ENCODE data around the gene IQCM.

Gene IQCM

GRCh38 chr4:149751174-149751573 lies 64.5 kb downstream of the IQCM start:
- Histone ChIP-seq H3K36me3 (ENCODE audit: control insufficient read depth in 4 of 4, insufficient read depth in 4 of 4, low read length in 3 of 4) (no peaks in the 10 kb centered on the region), H3K4me1 (ENCODE audit: control extremely low read depth in 1 of 4, control insufficient read depth in 4 of 4, insufficient read depth in 4 of 4, low read length in 3 of 4) (no peaks in the 10 kb centered on the region), H3K27me3 (replicated peaks in 2 of 5; ENCODE audit: control insufficient read depth in 4 of 5, insufficient read depth in 5 of 5, low read length in 4 of 5) (no peaks in the 10 kb centered on the region), H3K9me3 (ENCODE audit: control extremely low read depth in 1 of 5, control insufficient read depth in 4 of 5, insufficient read depth in 2 of 5, low read depth in 1 of 5, low read length in 4 of 5) (no peaks in the 10 kb centered on the region), H3K27ac (ENCODE audit: insufficient read depth in 1 of 2, low read depth in 1 of 2, low read length in 2 of 2, poor library complexity in 1 of 2, severe bottlenecking in 2 of 2) (no peak overlapping the region), H3K4me3 (ENCODE audit: control insufficient read depth in 1 of 7, extremely low read depth in 1 of 7, insufficient read depth in 4 of 7, low read depth in 2 of 7, low read length in 6 of 7) (no peak overlapping the region)
- ChIA-PET POLR2A (no interaction called here), CTCF (no interaction called here)
- 87% methylated on average over 3 of the region's 4 CpGs for WGBS (ENCODE audit: insufficient coverage)
- DNase-seq: no peak

- no peaks in the 10 kb centered on the region for H3K9me3 ChIP-seq (ENCODE audit: control extremely low read depth in 1 of 5, control insufficient read depth in 4 of 5, insufficient read depth in 2 of 5, low read depth in 1 of 5, low read length in 4 of 5)
- WGBS (ENCODE audit: insufficient coverage): no CpG with 5 or more reads among the region's 1 CpG
- H3K4me1 ChIP-seq (ENCODE audit: control extremely low read depth in 1 of 4, control insufficient read depth in 4 of 4, insufficient read depth in 4 of 4, low read length in 3 of 4): no peaks in the 10 kb centered on the region
- H3K27me3 ChIP-seq (replicated peaks in 2 of 5; ENCODE audit: control insufficient read depth in 4 of 5, insufficient read depth in 5 of 5, low read length in 4 of 5): no peaks in the 10 kb centered on the region
- ChIA-PET CTCF (no interaction called here), POLR2A (no interaction called here)
- H3K27ac ChIP-seq (ENCODE audit: insufficient read depth in 1 of 2, low read depth in 1 of 2, low read length in 2 of 2, poor library complexity in 1 of 2, severe bottlenecking in 2 of 2): no peak overlapping the region
- no peak for DNase-seq
- H3K36me3 ChIP-seq (ENCODE audit: control insufficient read depth in 4 of 4, insufficient read depth in 4 of 4, low read length in 3 of 4): no peaks in the 10 kb centered on the region
- no peak overlapping the region for H3K4me3 ChIP-seq (ENCODE audit: control insufficient read depth in 1 of 7, extremely low read depth in 1 of 7, insufficient read depth in 4 of 7, low read depth in 2 of 7, low read length in 6 of 7)
Observed at GRCh38 chr4:149749784-149750183, 65.9 kb downstream of the IQCM start.

GRCh38 chr4:149747646-149748045 lies 68.0 kb downstream of the IQCM start:
- Histone ChIP-seq H3K9me3 (ENCODE audit: control extremely low read depth in 1 of 5, control insufficient read depth in 4 of 5, insufficient read depth in 2 of 5, low read depth in 1 of 5, low read length in 4 of 5) (no peaks in the 10 kb centered on the region), H3K36me3 (ENCODE audit: control insufficient read depth in 4 of 4, insufficient read depth in 4 of 4, low read length in 3 of 4) (no peaks in the 10 kb centered on the region), H3K4me3 (ENCODE audit: control insufficient read depth in 1 of 7, extremely low read depth in 1 of 7, insufficient read depth in 4 of 7, low read depth in 2 of 7, low read length in 6 of 7) (no peak overlapping the region), H3K4me1 (ENCODE audit: control extremely low read depth in 1 of 4, control insufficient read depth in 4 of 4, insufficient read depth in 4 of 4, low read length in 3 of 4) (no peaks in the 10 kb centered on the region), H3K27ac (ENCODE audit: insufficient read depth in 1 of 2, low read depth in 1 of 2, low read length in 2 of 2, poor library complexity in 1 of 2, severe bottlenecking in 2 of 2) (no peak overlapping the region), H3K27me3 (replicated peaks in 2 of 5; ENCODE audit: control insufficient read depth in 4 of 5, insufficient read depth in 5 of 5, low read length in 4 of 5) (no peaks in the 10 kb centered on the region)
- no CpG with 5 or more reads among the region's 2 CpGs for WGBS (ENCODE audit: insufficient coverage)
- ChIA-PET CTCF (no interaction called here), POLR2A (no interaction called here)
- DNase-seq: no peak

- POLR2A ChIA-PET: no interaction called here
- H3K9me3 ChIP-seq (ENCODE audit: control extremely low read depth in 1 of 5, control insufficient read depth in 4 of 5, insufficient read depth in 2 of 5, low read depth in 1 of 5, low read length in 4 of 5): no peaks in the 10 kb centered on the region
- WGBS (ENCODE audit: insufficient coverage): no CpG with 5 or more reads among the region's 1 CpG
Observed at GRCh38 chr4:149746276-149746675, 69.4 kb downstream of the IQCM start.

GRCh38 chr4:149741186-149741831 lies 74.3 kb downstream of the IQCM start:
- Histone ChIP-seq H3K4me1 (ENCODE audit: control extremely low read depth in 1 of 4, control insufficient read depth in 4 of 4, insufficient read depth in 4 of 4, low read length in 3 of 4) (no peaks in the 10 kb centered on the region), H3K27me3 (replicated peaks in 2 of 5; ENCODE audit: control insufficient read depth in 4 of 5, insufficient read depth in 5 of 5, low read length in 4 of 5) (no peaks in the 10 kb centered on the region), H3K4me3 (ENCODE audit: control insufficient read depth in 1 of 7, extremely low read depth in 1 of 7, insufficient read depth in 4 of 7, low read depth in 2 of 7, low read length in 6 of 7) (no peak overlapping the region), H3K9me3 (ENCODE audit: control extremely low read depth in 1 of 5, control insufficient read depth in 4 of 5, insufficient read depth in 2 of 5, low read depth in 1 of 5, low read length in 4 of 5) (no peaks in the 10 kb centered on the region), H3K36me3 (ENCODE audit: control insufficient read depth in 4 of 4, insufficient read depth in 4 of 4, low read length in 3 of 4) (no peaks in the 10 kb centered on the region), H3K27ac (ENCODE audit: insufficient read depth in 1 of 2, low read depth in 1 of 2, low read length in 2 of 2, poor library complexity in 1 of 2, severe bottlenecking in 2 of 2) (no peak overlapping the region)
- no CpG with 5 or more reads among the region's 1 CpG for WGBS (ENCODE audit: insufficient coverage)
- DNase-seq: no peak
- POLR2A ChIA-PET: no interaction called here
- CTCF ChIA-PET: no interaction called here

More at GRCh38 chr4:149746276-149746675, 69.4 kb downstream of the IQCM start:
- H3K36me3 ChIP-seq (ENCODE audit: control insufficient read depth in 4 of 4, insufficient read depth in 4 of 4, low read length in 3 of 4): no peaks in the 10 kb centered on the region
- CTCF ChIA-PET: no interaction called here
- DNase-seq: no peak
- H3K27ac ChIP-seq (ENCODE audit: insufficient read depth in 1 of 2, low read depth in 1 of 2, low read length in 2 of 2, poor library complexity in 1 of 2, severe bottlenecking in 2 of 2): no peak overlapping the region
- no peak overlapping the region for H3K4me3 ChIP-seq (ENCODE audit: control insufficient read depth in 1 of 7, extremely low read depth in 1 of 7, insufficient read depth in 4 of 7, low read depth in 2 of 7, low read length in 6 of 7)
- no peaks in the 10 kb centered on the region for H3K27me3 ChIP-seq (replicated peaks in 2 of 5; ENCODE audit: control insufficient read depth in 4 of 5, insufficient read depth in 5 of 5, low read length in 4 of 5)
- H3K4me1 ChIP-seq (ENCODE audit: control extremely low read depth in 1 of 4, control insufficient read depth in 4 of 4, insufficient read depth in 4 of 4, low read length in 3 of 4): no peaks in the 10 kb centered on the region

GRCh38 chr4:149738156-149738555 lies 77.5 kb downstream of the IQCM start:
- Histone ChIP-seq H3K4me1 (ENCODE audit: control extremely low read depth in 1 of 4, control insufficient read depth in 4 of 4, insufficient read depth in 4 of 4, low read length in 3 of 4) (no peaks in the 10 kb centered on the region), H3K4me3 (ENCODE audit: control insufficient read depth in 1 of 7, extremely low read depth in 1 of 7, insufficient read depth in 4 of 7, low read depth in 2 of 7, low read length in 6 of 7) (no peak overlapping the region), H3K27me3 (replicated peaks in 2 of 5; ENCODE audit: control insufficient read depth in 4 of 5, insufficient read depth in 5 of 5, low read length in 4 of 5) (no peaks in the 10 kb centered on the region), H3K36me3 (ENCODE audit: control insufficient read depth in 4 of 4, insufficient read depth in 4 of 4, low read length in 3 of 4) (no peaks in the 10 kb centered on the region), H3K9me3 (ENCODE audit: control extremely low read depth in 1 of 5, control insufficient read depth in 4 of 5, insufficient read depth in 2 of 5, low read depth in 1 of 5, low read length in 4 of 5) (no peaks in the 10 kb centered on the region), H3K27ac (ENCODE audit: insufficient read depth in 1 of 2, low read depth in 1 of 2, low read length in 2 of 2, poor library complexity in 1 of 2, severe bottlenecking in 2 of 2) (no peak overlapping the region)
- 62% methylated on average over 6 of the region's 7 CpGs for WGBS (ENCODE audit: insufficient coverage)
- no peak for DNase-seq
- ChIA-PET POLR2A (no interaction called here), CTCF (no interaction called here)

GRCh38 chr4:149735796-149736195 lies 79.8 kb downstream of the IQCM start:
- H3K27ac ChIP-seq (ENCODE audit: insufficient read depth in 1 of 2, low read depth in 1 of 2, low read length in 2 of 2, poor library complexity in 1 of 2, severe bottlenecking in 2 of 2): no peak overlapping the region
- no peaks in the 10 kb centered on the region for H3K27me3 ChIP-seq (replicated peaks in 2 of 5; ENCODE audit: control insufficient read depth in 4 of 5, insufficient read depth in 5 of 5, low read length in 4 of 5)
- no peaks in the 10 kb centered on the region for H3K36me3 ChIP-seq (ENCODE audit: control insufficient read depth in 4 of 4, insufficient read depth in 4 of 4, low read length in 3 of 4)
- WGBS (ENCODE audit: insufficient coverage): 94% methylated on average over 2 of the region's 3 CpGs
- ChIA-PET CTCF (no interaction called here), POLR2A (no interaction called here)
- no peaks in the 10 kb centered on the region for H3K4me1 ChIP-seq (ENCODE audit: control extremely low read depth in 1 of 4, control insufficient read depth in 4 of 4, insufficient read depth in 4 of 4, low read length in 3 of 4)
- no peak overlapping the region for H3K4me3 ChIP-seq (ENCODE audit: control insufficient read depth in 1 of 7, extremely low read depth in 1 of 7, insufficient read depth in 4 of 7, low read depth in 2 of 7, low read length in 6 of 7)
- DNase-seq: no peak
- no peaks in the 10 kb centered on the region for H3K9me3 ChIP-seq (ENCODE audit: control extremely low read depth in 1 of 5, control insufficient read depth in 4 of 5, insufficient read depth in 2 of 5, low read depth in 1 of 5, low read length in 4 of 5)
